Esophagus muscularis mucosa (tissue), 4 donors: ENCODE results near the gene PTPRCAP. TPM values are rescaled to one million over a fixed set of nuclear protein-coding genes. Genes with fewer than 3 reads are reported as not detected.
A peak's percentile ranks its signal among the peaks of the same experiment; 100 is the strongest.
"Not testable (repeated sequence)": the region's sequence is repeated elsewhere in the genome, so short reads cannot be mapped to it uniquely, and the experiment has no call there.

ENCODE experiments used
- DNase-seq: peaks from one replicate; pipeline ENCODE4 v3.0.0-alpha.2; 2017; ENCODE audit errors: extremely low spot score
- H3K27ac ChIP-seq, 4 donors: fragments of 200-600 bp; sonication (generic); replicated peaks in 1 of 4; 1 replicate in 3 of 4; 2 replicates in 1 of 4; pipeline ENCODE4 v1.5.1; 2016 to 2019; ENCODE audit warnings: mild to moderate bottlenecking in 1 of 4
- H3K27me3 ChIP-seq, 4 donors: fragments of 200-600 bp; sonication (generic); one replicate each; pipeline versions ENCODE4 v1.5.1 to v1.6.0; 2016 to 2019
- H3K36me3 ChIP-seq, 4 donors: fragments of 200-600 bp; sonication (generic); one replicate each; pipeline ENCODE4 v1.5.1; 2016 to 2019
- H3K4me1 ChIP-seq, 4 donors: fragments of 200-600 bp; sonication (generic); one replicate each; pipeline ENCODE4 v1.5.1; 2016 to 2019
- H3K4me3 ChIP-seq, 4 donors: fragments of 200-600 bp; sonication (generic); 1 replicate in 2 of 4; 2 replicates in 2 of 4; pipeline ENCODE4 v1.5.1; 2016 to 2019; ENCODE audit warnings: mild to moderate bottlenecking in 4 of 4, moderate library complexity in 1 of 4
- H3K9me3 ChIP-seq, 4 donors: fragments of 200-600 bp; sonication (generic); 1 replicate in 3 of 4; 2 replicates in 1 of 4; pipeline ENCODE4 v1.5.1; 2016 to 2019
- EP300 ChIP-seq: sonication (generic); formaldehyde crosslinking; IDR thresholded peaks from one replicate; pipeline ENCODE4 v1.6.1; 2017; ENCODE audit warnings: antibody characterized with exemption
- POLR2A ChIP-seq: fragments of 450-650 bp; IDR thresholded peaks from one replicate; pipeline ENCODE4 v1.6.1; 2017; ENCODE audit warnings: antibody characterized with exemption, moderate library complexity, mild to moderate bottlenecking, low read depth
- POLR2AphosphoS5 ChIP-seq, 2 donors: sonication (generic); formaldehyde crosslinking; IDR thresholded peaks; one replicate each; pipeline ENCODE4 v1.6.1; 2017; ENCODE audit warnings: antibody characterized with exemption in 2 of 2
- WGBS: methylation state at CpG from one replicate; pipeline ENCODE4 v1.1.5; 2018; 5-methylcytosine and 5-hydroxymethylcytosine counted together
- intact Hi-C: fragments of 100-400 bp; cut with DNase I; formaldehyde crosslinking; loops from one replicate; pipeline ENCODE4 v1.15.1; 2023
- total RNA-seq, 4 donors: library from RNA; depleted of rRNA; stranded (reverse); fragments of >200 nt; gene quantifications; one replicate each; pipeline versions ENCODE4 v1.1.0 to v1.2.1, GENCODE V29; 2016
- TF ChIP-seq, protein P1 (sequence below), 3 experiments: fragments of 200-600 bp in 2 of 3; fragments of 450-650 bp in 1 of 3; sonication (generic) in 2 of 3; IDR thresholded peaks; one replicate each; pipeline ENCODE4 v1.5.1; 2017 to 2019; ENCODE audit warnings: antibody characterized with exemption in 3 of 3, mild to moderate bottlenecking in 2 of 3, moderate library complexity in 1 of 3

The PTPRCAP gene
- 1 to 10 TPM; 2.4 to 8.9 (median 3.6) TPM for total RNA-seq

GRCh38 chr11:67437082-67437808, at the start of gene PTPRCAP:
TSS of gene PTPRCAP (minus strand) at chr11:67437682. CDS start at chr11:67437619, 63 bp downstream.
- Histone ChIP-seq H3K27ac (peak within 1 kb of the TSS; percentile 38 to 59 (median 50)), H3K36me3 (peaks cover 35 to 91% (median 83%) of the 10 kb centered on the region in 4 donors), H3K4me1 (peaks cover 19 to 61% (median 43%) of the 10 kb centered on the region in 4 donors), H3K27me3 (no peaks in the 10 kb centered on the region), H3K4me3 (peak within 1 kb of the TSS in 3 of 4 donors; percentile 1 to 42 (median 10)), H3K9me3 (no peaks in the 10 kb centered on the region)
- TF ChIP-seq POLR2A, result no peak
- TF ChIP-seq POLR2AphosphoS5 (IDR thresholded peaks at IDR 0.05), result no peak
- TF ChIP-seq EP300, result no peak
- TF ChIP-seq, protein P1, sequence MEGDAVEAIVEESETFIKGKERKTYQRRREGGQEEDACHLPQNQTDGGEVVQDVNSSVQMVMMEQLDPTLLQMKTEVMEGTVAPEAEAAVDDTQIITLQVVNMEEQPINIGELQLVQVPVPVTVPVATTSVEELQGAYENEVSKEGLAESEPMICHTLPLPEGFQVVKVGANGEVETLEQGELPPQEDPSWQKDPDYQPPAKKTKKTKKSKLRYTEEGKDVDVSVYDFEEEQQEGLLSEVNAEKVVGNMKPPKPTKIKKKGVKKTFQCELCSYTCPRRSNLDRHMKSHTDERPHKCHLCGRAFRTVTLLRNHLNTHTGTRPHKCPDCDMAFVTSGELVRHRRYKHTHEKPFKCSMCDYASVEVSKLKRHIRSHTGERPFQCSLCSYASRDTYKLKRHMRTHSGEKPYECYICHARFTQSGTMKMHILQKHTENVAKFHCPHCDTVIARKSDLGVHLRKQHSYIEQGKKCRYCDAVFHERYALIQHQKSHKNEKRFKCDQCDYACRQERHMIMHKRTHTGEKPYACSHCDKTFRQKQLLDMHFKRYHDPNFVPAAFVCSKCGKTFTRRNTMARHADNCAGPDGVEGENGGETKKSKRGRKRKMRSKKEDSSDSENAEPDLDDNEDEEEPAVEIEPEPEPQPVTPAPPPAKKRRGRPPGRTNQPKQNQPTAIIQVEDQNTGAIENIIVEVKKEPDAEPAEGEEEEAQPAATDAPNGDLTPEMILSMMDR (IDR thresholded peaks at IDR 0.05), result no peak
- DNase-seq, result no peak
- WGBS, result 71% methylated on average over 14 of the region's 26 CpGs
- intact Hi-C loops, result no loop called here

DNA sequence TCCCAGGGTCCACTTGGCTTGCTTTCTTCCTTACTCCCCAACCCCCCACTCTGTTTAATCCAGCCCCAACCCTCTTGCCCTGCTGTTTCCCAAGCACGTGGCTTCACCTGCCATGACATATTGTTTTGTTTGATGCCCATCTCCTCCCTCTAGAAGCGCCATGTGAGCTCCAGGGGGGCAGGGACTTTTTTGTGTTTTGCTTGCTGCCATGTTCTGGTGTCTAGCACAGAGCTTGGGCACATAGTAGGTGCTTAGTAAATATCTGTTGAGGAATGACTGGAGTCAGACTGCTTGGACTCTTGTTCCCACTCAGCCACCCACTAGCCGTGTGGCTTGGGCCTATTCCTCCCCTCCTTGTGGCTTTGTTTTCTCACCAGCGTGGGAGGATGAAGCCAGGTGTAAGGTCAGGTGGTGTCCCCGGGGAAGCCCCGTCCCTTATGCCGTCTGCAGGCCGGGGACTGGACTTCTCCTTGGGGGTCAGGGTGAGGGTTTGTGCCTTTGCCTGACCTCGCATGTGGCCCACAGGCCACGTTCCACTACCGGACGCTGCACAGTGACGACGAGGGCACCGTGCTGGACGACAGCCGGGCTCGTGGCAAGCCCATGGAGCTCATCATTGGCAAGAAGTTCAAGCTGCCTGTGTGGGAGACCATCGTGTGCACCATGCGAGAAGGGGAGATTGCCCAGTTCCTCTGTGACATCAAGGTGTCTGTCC, 49.2 kb upstream of the PTPRCAP start:
- Histone ChIP-seq H3K4me3 (no peak overlapping the region), H3K27ac (no peak overlapping the region), H3K9me3 (no peaks in the 10 kb centered on the region), H3K27me3 (no peaks in the 10 kb centered on the region), H3K36me3 (peaks cover 16 to 59% (median 45%) of the 10 kb centered on the region in 4 donors), H3K4me1 (peaks cover 18 to 54% (median 46%) of the 10 kb centered on the region in 4 donors)
- TF ChIP-seq EP300 (no peak), POLR2AphosphoS5 (IDR thresholded peaks at IDR 0.05) (no peak), POLR2A (no peak)
- TF ChIP-seq, protein P1 (IDR thresholded peaks at IDR 0.05), result no peak
- intact Hi-C loops, result no loop called here
- no peak for DNase-seq
- WGBS, result 92% methylated on average over 16 of the region's 20 CpGs

GRCh38 chr11:67485873-67486361, 48.4 kb upstream of the PTPRCAP start:
- peaks cover 18 to 48% (median 41%) of the 10 kb centered on the region in 4 donors for H3K4me1 ChIP-seq
- intact Hi-C loops, DNase-seq, H3K9me3 ChIP-seq, H3K4me3 ChIP-seq, H3K27ac ChIP-seq, H3K27me3 ChIP-seq: not testable (repeated sequence)
- WGBS, result 84% methylated on average over 7 of the region's 7 CpGs
- H3K36me3 ChIP-seq, result peaks cover 16 to 52% (median 38%) of the 10 kb centered on the region in 4 donors

DNA sequence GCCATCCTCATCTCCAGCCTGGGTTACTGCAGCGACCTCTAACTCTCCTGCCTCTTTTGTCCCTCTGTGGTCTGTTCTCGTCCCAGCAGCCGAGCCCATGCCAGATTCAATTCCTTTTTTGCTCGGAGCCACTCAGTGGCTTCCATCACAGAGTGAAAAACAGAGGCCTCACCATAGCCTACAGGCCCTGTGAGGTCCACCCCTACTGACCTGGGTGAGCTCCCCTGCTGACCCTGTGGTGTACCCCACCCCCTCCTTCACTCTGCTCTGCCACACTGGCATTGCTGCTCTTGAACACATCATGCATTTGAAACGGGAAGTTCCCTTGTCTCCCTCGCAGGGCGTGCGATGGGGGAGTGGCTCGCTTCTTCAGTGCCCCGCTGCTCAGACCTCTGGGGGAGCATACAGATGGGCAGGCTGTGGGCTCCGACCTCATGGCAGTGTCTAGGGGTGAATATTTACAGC, 47.4 kb upstream of the PTPRCAP start:
- DNase-seq, result no peak
- TF ChIP-seq, protein P1 (IDR thresholded peaks at IDR 0.05), result no peak
- TF ChIP-seq POLR2A (no peak), EP300 (no peak), POLR2AphosphoS5 (IDR thresholded peaks at IDR 0.05) (no peak)
- Histone ChIP-seq H3K9me3 (no peaks in the 10 kb centered on the region), H3K36me3 (peaks cover 7 to 41% (median 28%) of the 10 kb centered on the region in 4 donors), H3K4me1 (peaks cover 18 to 43% (median 38%) of the 10 kb centered on the region in 4 donors), H3K4me3 (no peak overlapping the region), H3K27me3 (no peaks in the 10 kb centered on the region), H3K27ac (no peak overlapping the region)
- WGBS, result 73% methylated on average over 9 of the region's 11 CpGs
- intact Hi-C loops, result no loop called here
